GM23338 (cell line): Measurements from ENCODE around the gene BCAS3.

Source experiments
- CREB1 ChIP-seq: fragments of 250-450 bp; sonication (Bioruptor Pico); IDR thresholded peaks from 2 replicates; pipeline ENCODE4 v1.5.0; 2020; ENCODE audit warnings: low read depth, mild to moderate bottlenecking, moderate library complexity
- CTCF ChIP-seq, 2 experiments: fragments of 200-600 bp in 1 of 2; sonication (generic) in 1 of 2; conservative IDR thresholded peaks; 2 replicates each; pipeline versions ENCODE4 v1.5.1 to v1.6.1; 2016 to 2017; ENCODE audit warnings: antibody characterized with exemption in 2 of 2, low read depth in 2 of 2, mild to moderate bottlenecking in 2 of 2, moderate library complexity in 1 of 2
- EZH2 ChIP-seq: fragments of 200-600 bp; sonication (generic); IDR thresholded peaks from one replicate; pipeline ENCODE4 v1.8.0; 2017; ENCODE audit warnings: antibody characterized with exemption, mild to moderate bottlenecking, low read depth; ENCODE audit not compliant: unreplicated experiment
- EZH2phosphoT487 ChIP-seq: fragments of 200-600 bp; sonication (generic); IDR thresholded peaks from one replicate; pipeline ENCODE4 v1.8.1; 2018; ENCODE audit warnings: antibody characterized with exemption; ENCODE audit not compliant: unreplicated experiment
- POLR2AphosphoS5 ChIP-seq: IDR thresholded peaks from 2 replicates; pipeline ENCODE4 v1.6.1; 2016; ENCODE audit warnings: antibody characterized with exemption, low read depth
- STAT1 ChIP-seq: IDR thresholded peaks from one replicate; pipeline ENCODE4 v1.6.1; 2016; ENCODE audit warnings: antibody characterized with exemption; ENCODE audit not compliant: unreplicated experiment
- TF ChIP-seq, protein P1 (sequence below): IDR thresholded peaks from one replicate; pipeline ENCODE4 v1.6.1; 2018; ENCODE audit warnings: antibody characterized with exemption; ENCODE audit not compliant: unreplicated experiment
- TF ChIP-seq, protein P2 (sequence below): IDR thresholded peaks from 2 replicates; pipeline ENCODE4 v1.6.1; 2016; ENCODE audit warnings: antibody characterized with exemption
- TF ChIP-seq, protein P3 (sequence below): fragments of 250-450 bp; sonication (Bioruptor Pico); IDR thresholded peaks from 2 replicates; pipeline ENCODE4 v1.5.0; 2020; ENCODE audit warnings: mild to moderate bottlenecking, moderate library complexity

GRCh38 chr17:60939318-60939717 is 261.7 kb downstream of the BCAS3 start:
- TF ChIP-seq POLR2AphosphoS5 = no peak
- no peak for TF ChIP-seq CTCF (conservative IDR thresholded peaks at IDR 0.05; ENCODE audit: low read depth in 2 of 2)
- no peak for TF ChIP-seq CREB1 (CRISPR knock-in tag)
- TF ChIP-seq, protein P1, sequence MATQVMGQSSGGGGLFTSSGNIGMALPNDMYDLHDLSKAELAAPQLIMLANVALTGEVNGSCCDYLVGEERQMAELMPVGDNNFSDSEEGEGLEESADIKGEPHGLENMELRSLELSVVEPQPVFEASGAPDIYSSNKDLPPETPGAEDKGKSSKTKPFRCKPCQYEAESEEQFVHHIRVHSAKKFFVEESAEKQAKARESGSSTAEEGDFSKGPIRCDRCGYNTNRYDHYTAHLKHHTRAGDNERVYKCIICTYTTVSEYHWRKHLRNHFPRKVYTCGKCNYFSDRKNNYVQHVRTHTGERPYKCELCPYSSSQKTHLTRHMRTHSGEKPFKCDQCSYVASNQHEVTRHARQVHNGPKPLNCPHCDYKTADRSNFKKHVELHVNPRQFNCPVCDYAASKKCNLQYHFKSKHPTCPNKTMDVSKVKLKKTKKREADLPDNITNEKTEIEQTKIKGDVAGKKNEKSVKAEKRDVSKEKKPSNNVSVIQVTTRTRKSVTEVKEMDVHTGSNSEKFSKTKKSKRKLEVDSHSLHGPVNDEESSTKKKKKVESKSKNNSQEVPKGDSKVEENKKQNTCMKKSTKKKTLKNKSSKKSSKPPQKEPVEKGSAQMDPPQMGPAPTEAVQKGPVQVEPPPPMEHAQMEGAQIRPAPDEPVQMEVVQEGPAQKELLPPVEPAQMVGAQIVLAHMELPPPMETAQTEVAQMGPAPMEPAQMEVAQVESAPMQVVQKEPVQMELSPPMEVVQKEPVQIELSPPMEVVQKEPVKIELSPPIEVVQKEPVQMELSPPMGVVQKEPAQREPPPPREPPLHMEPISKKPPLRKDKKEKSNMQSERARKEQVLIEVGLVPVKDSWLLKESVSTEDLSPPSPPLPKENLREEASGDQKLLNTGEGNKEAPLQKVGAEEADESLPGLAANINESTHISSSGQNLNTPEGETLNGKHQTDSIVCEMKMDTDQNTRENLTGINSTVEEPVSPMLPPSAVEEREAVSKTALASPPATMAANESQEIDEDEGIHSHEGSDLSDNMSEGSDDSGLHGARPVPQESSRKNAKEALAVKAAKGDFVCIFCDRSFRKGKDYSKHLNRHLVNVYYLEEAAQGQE = no peak
- no peak for TF ChIP-seq EZH2
- TF ChIP-seq, protein P2, sequence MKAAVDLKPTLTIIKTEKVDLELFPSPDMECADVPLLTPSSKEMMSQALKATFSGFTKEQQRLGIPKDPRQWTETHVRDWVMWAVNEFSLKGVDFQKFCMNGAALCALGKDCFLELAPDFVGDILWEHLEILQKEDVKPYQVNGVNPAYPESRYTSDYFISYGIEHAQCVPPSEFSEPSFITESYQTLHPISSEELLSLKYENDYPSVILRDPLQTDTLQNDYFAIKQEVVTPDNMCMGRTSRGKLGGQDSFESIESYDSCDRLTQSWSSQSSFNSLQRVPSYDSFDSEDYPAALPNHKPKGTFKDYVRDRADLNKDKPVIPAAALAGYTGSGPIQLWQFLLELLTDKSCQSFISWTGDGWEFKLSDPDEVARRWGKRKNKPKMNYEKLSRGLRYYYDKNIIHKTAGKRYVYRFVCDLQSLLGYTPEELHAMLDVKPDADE = no peak
- TF ChIP-seq EZH2phosphoT487 = no peak
- TF ChIP-seq, protein P3, sequence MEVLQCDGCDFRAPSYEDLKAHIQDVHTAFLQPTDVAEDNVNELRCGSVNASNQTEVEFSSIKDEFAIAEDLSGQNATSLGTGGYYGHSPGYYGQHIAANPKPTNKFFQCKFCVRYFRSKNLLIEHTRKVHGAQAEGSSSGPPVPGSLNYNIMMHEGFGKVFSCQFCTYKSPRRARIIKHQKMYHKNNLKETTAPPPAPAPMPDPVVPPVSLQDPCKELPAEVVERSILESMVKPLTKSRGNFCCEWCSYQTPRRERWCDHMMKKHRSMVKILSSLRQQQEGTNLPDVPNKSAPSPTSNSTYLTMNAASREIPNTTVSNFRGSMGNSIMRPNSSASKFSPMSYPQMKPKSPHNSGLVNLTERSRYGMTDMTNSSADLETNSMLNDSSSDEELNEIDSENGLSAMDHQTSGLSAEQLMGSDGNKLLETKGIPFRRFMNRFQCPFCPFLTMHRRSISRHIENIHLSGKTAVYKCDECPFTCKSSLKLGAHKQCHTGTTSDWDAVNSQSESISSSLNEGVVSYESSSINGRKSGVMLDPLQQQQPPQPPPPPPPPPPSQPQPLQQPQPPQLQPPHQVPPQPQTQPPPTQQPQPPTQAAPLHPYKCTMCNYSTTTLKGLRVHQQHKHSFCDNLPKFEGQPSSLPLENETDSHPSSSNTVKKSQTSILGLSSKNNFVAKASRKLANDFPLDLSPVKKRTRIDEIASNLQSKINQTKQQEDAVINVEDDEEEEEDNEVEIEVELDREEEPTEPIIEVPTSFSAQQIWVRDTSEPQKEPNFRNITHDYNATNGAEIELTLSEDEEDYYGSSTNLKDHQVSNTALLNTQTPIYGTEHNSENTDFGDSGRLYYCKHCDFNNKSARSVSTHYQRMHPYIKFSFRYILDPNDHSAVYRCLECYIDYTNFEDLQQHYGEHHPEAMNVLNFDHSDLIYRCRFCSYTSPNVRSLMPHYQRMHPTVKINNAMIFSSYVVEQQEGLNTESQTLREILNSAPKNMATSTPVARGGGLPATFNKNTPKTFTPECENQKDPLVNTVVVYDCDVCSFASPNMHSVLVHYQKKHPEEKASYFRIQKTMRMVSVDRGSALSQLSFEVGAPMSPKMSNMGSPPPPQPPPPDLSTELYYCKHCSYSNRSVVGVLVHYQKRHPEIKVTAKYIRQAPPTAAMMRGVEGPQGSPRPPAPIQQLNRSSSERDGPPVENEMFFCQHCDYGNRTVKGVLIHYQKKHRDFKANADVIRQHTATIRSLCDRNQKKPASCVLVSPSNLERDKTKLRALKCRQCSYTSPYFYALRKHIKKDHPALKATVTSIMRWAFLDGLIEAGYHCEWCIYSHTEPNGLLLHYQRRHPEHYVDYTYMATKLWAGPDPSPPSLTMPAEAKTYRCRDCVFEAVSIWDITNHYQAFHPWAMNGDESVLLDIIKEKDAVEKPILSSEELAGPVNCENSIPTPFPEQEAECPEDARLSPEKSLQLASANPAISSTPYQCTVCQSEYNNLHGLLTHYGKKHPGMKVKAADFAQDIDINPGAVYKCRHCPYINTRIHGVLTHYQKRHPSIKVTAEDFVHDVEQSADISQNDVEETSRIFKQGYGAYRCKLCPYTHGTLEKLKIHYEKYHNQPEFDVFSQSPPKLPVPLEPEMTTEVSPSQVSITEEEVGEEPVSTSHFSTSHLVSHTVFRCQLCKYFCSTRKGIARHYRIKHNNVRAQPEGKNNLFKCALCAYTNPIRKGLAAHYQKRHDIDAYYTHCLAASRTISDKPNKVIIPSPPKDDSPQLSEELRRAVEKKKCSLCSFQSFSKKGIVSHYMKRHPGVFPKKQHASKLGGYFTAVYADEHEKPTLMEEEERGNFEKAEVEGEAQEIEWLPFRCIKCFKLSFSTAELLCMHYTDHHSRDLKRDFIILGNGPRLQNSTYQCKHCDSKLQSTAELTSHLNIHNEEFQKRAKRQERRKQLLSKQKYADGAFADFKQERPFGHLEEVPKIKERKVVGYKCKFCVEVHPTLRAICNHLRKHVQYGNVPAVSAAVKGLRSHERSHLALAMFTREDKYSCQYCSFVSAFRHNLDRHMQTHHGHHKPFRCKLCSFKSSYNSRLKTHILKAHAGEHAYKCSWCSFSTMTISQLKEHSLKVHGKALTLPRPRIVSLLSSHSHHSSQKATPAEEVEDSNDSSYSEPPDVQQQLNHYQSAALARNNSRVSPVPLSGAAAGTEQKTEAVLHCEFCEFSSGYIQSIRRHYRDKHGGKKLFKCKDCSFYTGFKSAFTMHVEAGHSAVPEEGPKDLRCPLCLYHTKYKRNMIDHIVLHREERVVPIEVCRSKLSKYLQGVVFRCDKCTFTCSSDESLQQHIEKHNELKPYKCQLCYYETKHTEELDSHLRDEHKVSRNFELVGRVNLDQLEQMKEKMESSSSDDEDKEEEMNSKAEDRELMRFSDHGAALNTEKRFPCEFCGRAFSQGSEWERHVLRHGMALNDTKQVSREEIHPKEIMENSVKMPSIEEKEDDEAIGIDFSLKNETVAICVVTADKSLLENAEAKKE = no peak
- TF ChIP-seq STAT1 = no peak
